ENCODE data around the gene PLXNA4.

The PLXNA4 gene

DNA sequence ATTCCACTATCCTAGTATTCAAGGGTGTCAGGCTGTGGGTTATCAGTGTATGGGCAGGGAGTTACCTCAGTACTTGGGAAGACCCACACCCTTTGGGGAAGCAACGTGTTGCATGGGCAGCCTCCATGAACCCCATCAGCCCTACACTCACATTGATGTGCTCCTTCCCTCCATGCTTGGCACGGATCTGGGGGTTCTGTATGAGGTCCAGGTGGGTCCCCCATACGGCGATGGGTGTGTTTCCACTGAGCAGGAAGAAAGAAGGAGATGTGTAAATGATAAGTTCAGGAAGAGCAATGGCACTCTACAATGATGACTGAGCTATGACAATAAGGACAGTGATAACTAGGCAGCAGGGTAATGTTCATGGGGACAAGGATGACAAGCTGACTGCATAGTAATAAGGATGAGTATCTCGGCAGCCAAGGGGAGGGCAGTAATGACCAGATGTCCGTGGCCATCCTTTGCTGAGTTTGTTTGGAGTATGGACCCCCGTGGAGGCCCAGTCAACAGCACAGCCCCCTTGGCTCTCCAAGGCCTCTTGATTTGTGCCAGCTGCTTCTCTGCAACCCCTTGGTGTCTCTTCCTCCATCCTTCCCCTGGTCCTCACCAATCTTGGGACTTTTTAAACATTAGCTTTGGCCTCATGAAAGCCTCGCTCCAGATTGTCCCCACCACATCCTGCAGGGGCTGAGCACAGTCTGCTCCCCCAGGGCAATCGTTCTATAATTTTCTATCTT is 394.2 kb downstream of the PLXNA4 start:
- no peak overlapping the region for H2AFZ ChIP-seq (ENCODE audit: low read depth, low read length, severe bottlenecking)
- no peaks in the 10 kb centered on the region for H3K36me3 ChIP-seq (ENCODE audit: low read length)
- no peaks in the 10 kb centered on the region for H3K27me3 ChIP-seq (ENCODE audit: low read length)
- no peaks in the 10 kb centered on the region for H3K9me2 ChIP-seq (replicated peaks; ENCODE audit: insufficient read depth, low read length)
- H3K4me2 ChIP-seq (ENCODE audit: low read depth, low read length, poor library complexity, severe bottlenecking), result no peak overlapping the region
- no peaks in the 10 kb centered on the region for H3F3A ChIP-seq (ENCODE audit: insufficient read depth)
- H3K9me3 ChIP-seq (ENCODE audit: insufficient read depth, low read length), result peaks cover 4% of the 10 kb centered on the region; the same call in 1 of the 2 replicates
- no peak overlapping the region for H3K4me3 ChIP-seq (ENCODE audit: insufficient read depth, low read length, poor library complexity, severe bottlenecking)
- H3K27ac ChIP-seq (ENCODE audit: low read depth, low read length), result no peak overlapping the region
- no peaks in the 10 kb centered on the region for H4K20me1 ChIP-seq (ENCODE audit: low read depth, low read length)
- H3K9ac ChIP-seq (ENCODE audit: low read length), result no peak overlapping the region
- H3K79me2 ChIP-seq (ENCODE audit: insufficient read depth, low read length), result no peaks in the 10 kb centered on the region
- TF ChIP-seq CTCF (IDR thresholded peaks at IDR 0.05; ENCODE audit: insufficient read depth, low read length, poor library complexity, severe bottlenecking), result no peak
- TF ChIP-seq EZH2phosphoT487 (conservative IDR thresholded peaks at IDR 0.05; ENCODE audit: low read length), result no peak

DNA sequence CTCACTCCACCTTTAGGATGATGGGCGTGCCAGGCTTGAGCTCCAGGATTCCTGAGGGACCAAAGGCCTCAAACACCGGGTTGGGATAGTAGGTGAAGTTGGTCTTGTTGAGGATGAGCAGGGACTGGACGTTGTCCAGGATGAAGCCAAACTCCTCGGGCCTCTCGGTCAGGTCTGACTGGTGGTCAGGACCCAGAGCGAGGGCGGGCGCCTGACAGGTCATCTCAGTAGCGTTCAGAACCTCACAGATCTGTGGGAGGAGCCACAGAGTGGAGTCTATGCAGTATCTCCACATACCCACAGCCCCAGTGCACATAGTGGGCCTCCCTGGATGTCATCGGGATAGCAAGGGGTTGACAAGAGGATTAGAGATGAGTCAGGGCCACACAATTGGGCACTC is 394.9 kb downstream of the PLXNA4 start:
- no peak overlapping the region for H3K4me3 ChIP-seq (ENCODE audit: insufficient read depth, low read length, poor library complexity, severe bottlenecking)
- H3K27me3 ChIP-seq (ENCODE audit: low read length), result no peaks in the 10 kb centered on the region
- H4K20me1 ChIP-seq (ENCODE audit: low read depth, low read length), result no peaks in the 10 kb centered on the region
- H3K79me2 ChIP-seq (ENCODE audit: insufficient read depth, low read length), result no peaks in the 10 kb centered on the region
- no peak overlapping the region for H2AFZ ChIP-seq (ENCODE audit: low read depth, low read length, severe bottlenecking)
- no peak overlapping the region for H3K9ac ChIP-seq (ENCODE audit: low read length)
- TF ChIP-seq EZH2phosphoT487 (conservative IDR thresholded peaks at IDR 0.05; ENCODE audit: low read length), result no peak
- TF ChIP-seq CTCF (IDR thresholded peaks at IDR 0.05; ENCODE audit: insufficient read depth, low read length, poor library complexity, severe bottlenecking), result no peak
- no peak overlapping the region for H3K4me2 ChIP-seq (ENCODE audit: low read depth, low read length, poor library complexity, severe bottlenecking)
- no peaks in the 10 kb centered on the region for H3F3A ChIP-seq (ENCODE audit: insufficient read depth)
- H3K36me3 ChIP-seq (ENCODE audit: low read length), result no peaks in the 10 kb centered on the region
- H3K9me2 ChIP-seq (replicated peaks; ENCODE audit: insufficient read depth, low read length), result no peaks in the 10 kb centered on the region
- H3K27ac ChIP-seq (ENCODE audit: low read depth, low read length), result no peak overlapping the region
- no peaks in the 10 kb centered on the region for H3K9me3 ChIP-seq (ENCODE audit: insufficient read depth, low read length)

- Histone ChIP-seq H3K9me2 (replicated peaks; ENCODE audit: insufficient read depth, low read length) (no peaks in the 10 kb centered on the region), H3K4me2 (ENCODE audit: low read depth, low read length, poor library complexity, severe bottlenecking) (no peak overlapping the region), H3K27me3 (ENCODE audit: low read length) (no peaks in the 10 kb centered on the region), H3K79me2 (ENCODE audit: insufficient read depth, low read length) (no peaks in the 10 kb centered on the region), H2AFZ (ENCODE audit: low read depth, low read length, severe bottlenecking) (no peak overlapping the region), H3F3A (ENCODE audit: insufficient read depth) (no peaks in the 10 kb centered on the region), H4K20me1 (ENCODE audit: low read depth, low read length) (no peaks in the 10 kb centered on the region), H3K4me3 (ENCODE audit: insufficient read depth, low read length, poor library complexity, severe bottlenecking) (no peak overlapping the region), H3K9ac (ENCODE audit: low read length) (no peak overlapping the region), H3K36me3 (ENCODE audit: low read length) (no peaks in the 10 kb centered on the region), H3K9me3 (ENCODE audit: insufficient read depth, low read length) (no peaks in the 10 kb centered on the region), H3K27ac (ENCODE audit: low read depth, low read length) (no peak overlapping the region)
- TF ChIP-seq CTCF (IDR thresholded peaks at IDR 0.05; ENCODE audit: insufficient read depth, low read length, poor library complexity, severe bottlenecking), result no peak
- no peak for TF ChIP-seq EZH2phosphoT487 (conservative IDR thresholded peaks at IDR 0.05; ENCODE audit: low read length)
These were observed 395.8 kb downstream of the PLXNA4 start for GRCh38 chr7:132180481-132180880.
